SK-N-SH (cell line): ENCODE results near the gene HEG1. TPM values are rescaled to one million over a fixed set of nuclear protein-coding genes. Genes with fewer than 3 reads are reported as not detected.

Experiments
- CTCF ChIA-PET: fragments of 300-600, 350-600 bp; formaldehyde crosslinking; extraction: SDS; loops from one replicate; lab custom pipeline; 2021; lab: Yijun Ruan, JAX
- POLR2A ChIA-PET: fragments of 350-600 bp; sonication (Branson Sonifier 250); formaldehyde crosslinking; extraction: SDS; loops from one replicate; lab custom pipeline; 2020; ENCODE audit warnings: antibody characterized with exemption, inconsistent platforms; lab: Yijun Ruan, JAX
- DNase-seq: peaks from one replicate; pipeline ENCODE4 v3.0.0; 2012
- H2AFZ ChIP-seq: fragments of 200-600 bp; sonication (generic); 2 replicates; pipeline ENCODE4 v1.8.1; 2016; ENCODE audit warnings: antibody characterized with exemption, mild to moderate bottlenecking, low read depth
- H3F3A ChIP-seq: fragments of 200-600 bp; sonication (generic); replicated peaks from 2 replicates; pipeline ENCODE3; 2016; ENCODE audit warnings: antibody characterized with exemption, mild to moderate bottlenecking; ENCODE audit not compliant: insufficient read depth
- H3K27ac ChIP-seq, 2 experiments: fragments of 200-500 bp in 1 of 2; fragments of 200-600 bp in 1 of 2; sonication (Bioruptor generic) in 1 of 2; sonication (generic), shearing (Covaris generic) in 1 of 2; 2 replicates each; pipeline versions ENCODE4 v1.5.1 to v1.6.1; 2014 to 2016; ENCODE audit warnings: low read depth in 2 of 2, inconsistent platforms in 1 of 2, low read length in 1 of 2, mild to moderate bottlenecking in 1 of 2, mixed read lengths in 1 of 2
- H3K27me3 ChIP-seq: fragments of 200-600 bp; sonication (generic), shearing (Covaris generic); 2 replicates; pipeline ENCODE4 v1.6.1; 2016; ENCODE audit warnings: mixed run types; ENCODE audit not compliant: insufficient read depth
- H3K36me3 ChIP-seq, 2 experiments: fragments of 200-500 bp in 1 of 2; fragments of 200-600 bp in 1 of 2; sonication (Bioruptor generic) in 1 of 2; sonication (generic) in 1 of 2; replicated peaks in 1 of 2; 2 replicates each; pipeline versions ENCODE3 to v1.5.1; 2014 to 2016; ENCODE audit warnings: low read length in 1 of 2, mild to moderate bottlenecking in 1 of 2; ENCODE audit not compliant: insufficient read depth in 2 of 2, control insufficient read depth in 1 of 2
- H3K4me1 ChIP-seq, 2 experiments: fragments of 200-500 bp in 1 of 2; fragments of 200-600 bp in 1 of 2; sonication (Bioruptor generic) in 1 of 2; sonication (generic), shearing (Covaris generic) in 1 of 2; 2 replicates each; pipeline versions ENCODE4 v1.5.1 to v1.6.1; 2014 to 2016; ENCODE audit warnings: low read depth in 1 of 2, low read length in 1 of 2, mixed run types in 1 of 2; ENCODE audit not compliant: insufficient read depth in 2 of 2, control insufficient read depth in 1 of 2
- H3K4me2 ChIP-seq: fragments of 200-600 bp; sonication (generic), shearing (Covaris generic); 2 replicates; pipeline ENCODE4 v1.6.1; 2017; ENCODE audit warnings: mixed run types
- H3K4me3 ChIP-seq, 2 experiments: fragments of 200-500 bp in 1 of 2; fragments of 200-600 bp in 1 of 2; sonication (Bioruptor generic) in 1 of 2; sonication (generic), shearing (Covaris generic) in 1 of 2; 2 replicates each; pipeline versions ENCODE4 v1.5.1 to v1.8.1; 2014 to 2016; ENCODE audit warnings: low read depth in 2 of 2, inconsistent platforms in 1 of 2, low read length in 1 of 2, mild to moderate bottlenecking in 1 of 2, mixed read lengths in 1 of 2, moderate library complexity in 1 of 2
- H3K79me2 ChIP-seq: fragments of 200-600 bp; sonication (generic); 2 replicates; pipeline ENCODE4 v1.8.1; 2017; ENCODE audit warnings: mild to moderate bottlenecking; ENCODE audit not compliant: insufficient read depth
- H3K9ac ChIP-seq: fragments of 200-600 bp; sonication (generic); 2 replicates; pipeline ENCODE4 v1.6.1; 2017; ENCODE audit warnings: mixed run types
- H3K9me2 ChIP-seq: fragments of 200-600 bp; sonication (generic); 2 replicates; pipeline ENCODE4 v1.6.1; 2017; ENCODE audit warnings: mixed run types
- H3K9me3 ChIP-seq: fragments of 200-600 bp; sonication (generic); 2 replicates; pipeline ENCODE4 v1.6.1; 2017; ENCODE audit warnings: mixed run types, mild to moderate bottlenecking, moderate library complexity
- H4K20me1 ChIP-seq: fragments of 200-600 bp; sonication (generic); 2 replicates; pipeline ENCODE4 v1.6.1; 2017; ENCODE audit warnings: mild to moderate bottlenecking, mixed run types; ENCODE audit not compliant: insufficient read depth
- CTCF ChIP-seq: fragments of 200-600 bp; sonication (generic); IDR thresholded peaks from 2 replicates; pipeline ENCODE4 v1.6.1; 2017; ENCODE audit warnings: antibody characterized with exemption, mild to moderate bottlenecking, moderate library complexity
- FOXJ3 ChIP-seq: sonication (generic); formaldehyde crosslinking; IDR thresholded peaks from 2 replicates; pipeline ENCODE4 v1.5.1; 2020; ENCODE audit warnings: mild to moderate bottlenecking, missing genetic modification reagents
- FOXM1 ChIP-seq: IDR thresholded peaks from 2 replicates; pipeline ENCODE4 v1.4.0; 2012; ENCODE audit warnings: low read depth, mild to moderate bottlenecking
- GABPA ChIP-seq: IDR thresholded peaks from 2 replicates; pipeline ENCODE4 v1.4.0; 2012; ENCODE audit warnings: low read depth, mild to moderate bottlenecking
- GATA2 ChIP-seq: sonication (generic); formaldehyde crosslinking; IDR thresholded peaks from 2 replicates; pipeline ENCODE4 v1.5.0; 2020; ENCODE audit warnings: mild to moderate bottlenecking, missing genetic modification reagents
- MEF2A ChIP-seq: IDR thresholded peaks from 2 replicates; pipeline ENCODE4 v1.4.0; 2012; ENCODE audit warnings: low read depth, borderline replicate concordance
- NRF1 ChIP-seq: IDR thresholded peaks from 2 replicates; pipeline ENCODE4 v1.6.1; 2012; ENCODE audit warnings: low read depth, mild to moderate bottlenecking, low read length
- RXRA ChIP-seq: IDR thresholded peaks from 2 replicates; pipeline ENCODE4 v1.4.0; 2012; ENCODE audit warnings: low read depth, mild to moderate bottlenecking, borderline replicate concordance
- SIN3A ChIP-seq: IDR thresholded peaks from 2 replicates; pipeline ENCODE4 v1.6.1; 2012; ENCODE audit warnings: low read depth, mild to moderate bottlenecking, low read length, moderate library complexity, borderline replicate concordance
- TAF1 ChIP-seq: IDR thresholded peaks from 2 replicates; pipeline ENCODE4 v1.6.1; 2012; ENCODE audit warnings: low read depth, mild to moderate bottlenecking, low read length, moderate library complexity, borderline replicate concordance
- TCF12 ChIP-seq: IDR thresholded peaks from 2 replicates; pipeline ENCODE4 v1.4.0; 2012
- YY1 ChIP-seq: IDR thresholded peaks from 2 replicates; pipeline ENCODE4 v1.4.0; 2012; ENCODE audit warnings: low read depth, mild to moderate bottlenecking
- ZBTB33 ChIP-seq: IDR thresholded peaks from 2 replicates; pipeline ENCODE4 v1.4.0; 2012; ENCODE audit warnings: low read depth, borderline replicate concordance
- WGBS: methylation state at CpG from one replicate; pipeline ENCODE4 v1.1.6; 2017; ENCODE audit warnings: low lambda C conversion rate; 5-methylcytosine and 5-hydroxymethylcytosine counted together
- polyA plus RNA-seq, 3 experiments: library from polyadenylated mRNA; depleted of rRNA; stranded (reverse); fragments of >200 nt; gene quantifications; 2 replicates each; pipeline ENCODE4 v1.2.3, GENCODE V29; 2012
- TF ChIP-seq, protein P1 (sequence below): IDR thresholded peaks from 2 replicates; pipeline ENCODE4 v1.4.0; 2012; ENCODE audit warnings: low read depth
- TF ChIP-seq, protein P2 (sequence below): fragments of 150-350 bp; IDR thresholded peaks from 2 replicates; pipeline ENCODE4 v1.6.1; 2017; ENCODE audit warnings: antibody characterized with exemption, low read length, low read depth, borderline replicate concordance

The HEG1 gene
- polyA plus RNA-seq, 1 of the 3 experiments (the other 2 are of a cell fraction): 27.7 TPM

DNA sequence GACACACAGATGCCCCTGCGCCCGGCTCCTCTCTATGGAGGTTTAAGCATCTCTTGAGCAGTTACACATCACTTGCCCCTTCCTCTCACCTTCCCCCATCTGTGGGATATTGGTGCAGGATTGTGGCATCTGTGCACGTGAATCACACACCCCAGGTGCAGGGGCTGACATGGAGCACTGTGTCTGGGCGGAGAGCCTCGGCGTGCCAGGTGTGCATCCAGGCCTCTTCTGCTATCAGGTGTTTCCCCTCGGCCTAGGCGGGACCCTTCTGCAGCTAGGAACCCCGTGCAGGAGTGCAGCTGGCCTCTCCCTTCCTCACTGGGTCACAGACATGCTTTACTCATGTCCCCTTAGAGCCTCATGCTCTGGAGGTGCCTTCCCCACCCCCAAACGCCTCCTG is 87.8 kb downstream of the HEG1 start:
- POLR2A ChIA-PET: no interaction called here
- 87% methylated on average over 5 of the region's 10 CpGs for WGBS
- peaks cover 32 to 33% of the 10 kb centered on the region in 2 experiments for H3K36me3 ChIP-seq

More for the DNA sequence above, 87.8 kb downstream of the HEG1 start:
- H3K4me2 ChIP-seq: no peak overlapping the region
- CTCF ChIA-PET: interaction anchor here (1.0 kb wide), 1 partner anchor 618 kb away, joined by 3 read pairs; no protein-coding TSS in a partner anchor
- no peak overlapping the region for H3K9ac ChIP-seq
- no peak overlapping the region for H2AFZ ChIP-seq
- no peaks in the 10 kb centered on the region for H3K9me2 ChIP-seq
- H3K4me3 ChIP-seq: no peak overlapping the region
- TF ChIP-seq FOXJ3 (no peak), GATA2 (CRISPR knock-in tag) (no peak), RXRA (no peak), TAF1 (no peak), GABPA (no peak), NRF1 (no peak), ZBTB33 (no peak), CTCF (no peak), FOXM1 (no peak), TCF12 (no peak), SIN3A (no peak), MEF2A (no peak), YY1 (no peak)
- TF ChIP-seq, protein P1, sequence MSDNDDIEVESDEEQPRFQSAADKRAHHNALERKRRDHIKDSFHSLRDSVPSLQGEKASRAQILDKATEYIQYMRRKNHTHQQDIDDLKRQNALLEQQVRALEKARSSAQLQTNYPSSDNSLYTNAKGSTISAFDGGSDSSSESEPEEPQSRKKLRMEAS: no peak
- TF ChIP-seq, protein P2, sequence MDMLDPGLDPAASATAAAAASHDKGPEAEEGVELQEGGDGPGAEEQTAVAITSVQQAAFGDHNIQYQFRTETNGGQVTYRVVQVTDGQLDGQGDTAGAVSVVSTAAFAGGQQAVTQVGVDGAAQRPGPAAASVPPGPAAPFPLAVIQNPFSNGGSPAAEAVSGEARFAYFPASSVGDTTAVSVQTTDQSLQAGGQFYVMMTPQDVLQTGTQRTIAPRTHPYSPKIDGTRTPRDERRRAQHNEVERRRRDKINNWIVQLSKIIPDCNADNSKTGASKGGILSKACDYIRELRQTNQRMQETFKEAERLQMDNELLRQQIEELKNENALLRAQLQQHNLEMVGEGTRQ: no peak
- H3K27me3 ChIP-seq: no peaks in the 10 kb centered on the region
- no peaks in the 10 kb centered on the region; a peak in 1 of 4 replicates for H3K4me1 ChIP-seq
- H3K27ac ChIP-seq: no peak overlapping the region
- no peaks in the 10 kb centered on the region for H4K20me1 ChIP-seq
- H3F3A ChIP-seq: no peaks in the 10 kb centered on the region
- no peak for DNase-seq
- no peaks in the 10 kb centered on the region for H3K9me3 ChIP-seq
- no peaks in the 10 kb centered on the region for H3K79me2 ChIP-seq
